GM19240 (cell line): ENCODE measurements around the gene CD58.
A peak's percentile ranks its signal among the peaks of the same experiment; 100 is the strongest.

ENCODE experiments used
- DNase-seq: peaks from one replicate; pipeline ENCODE4 v3.0.0; 2011; ENCODE audit warnings: low spot score; ENCODE audit not compliant: insufficient read length

CD58 gene

DNA sequence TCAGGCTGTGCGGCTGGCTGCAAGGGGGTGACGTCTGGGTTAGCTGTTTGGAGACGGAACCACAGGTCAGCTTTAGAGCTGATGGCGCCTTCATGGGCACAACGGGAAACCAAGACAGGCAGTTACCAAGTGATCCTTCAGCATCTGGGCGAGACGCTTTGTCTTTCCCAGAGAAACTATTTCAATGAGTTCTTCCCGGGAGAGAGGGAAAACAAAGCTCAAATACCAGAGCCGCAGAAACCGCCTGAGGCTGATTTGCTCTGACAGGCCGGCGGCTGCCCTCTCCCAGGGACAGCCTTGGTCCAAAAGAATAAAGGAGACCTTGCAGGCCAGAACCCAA is 76.5 kb downstream of the CD58 start:
- no peak for DNase-seq

GRCh38 chr1:116493484-116494352 is 77.1 kb downstream of the CD58 start:
- no peak for DNase-seq

DNA sequence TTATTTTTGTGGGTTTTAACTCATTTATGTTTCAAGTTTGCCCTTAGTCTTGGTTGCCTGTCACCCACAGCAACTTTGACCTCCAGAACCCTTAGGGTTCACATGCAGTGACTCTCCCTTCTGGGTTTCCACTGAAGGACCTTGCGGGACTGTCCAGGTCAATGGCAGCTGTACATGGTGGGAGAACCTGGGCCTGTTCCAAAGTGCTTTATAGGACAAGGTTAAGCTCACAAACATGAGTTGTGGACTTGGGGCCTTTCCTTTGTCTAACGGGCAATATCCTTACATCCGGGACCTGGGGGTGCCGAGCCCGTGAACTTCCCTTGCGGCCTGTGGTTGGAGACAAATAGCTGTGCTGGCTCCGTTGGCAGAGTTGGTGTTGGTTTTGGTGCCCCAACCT is 77.8 kb downstream of the CD58 start:
- DNase-seq, result no peak

DNA sequence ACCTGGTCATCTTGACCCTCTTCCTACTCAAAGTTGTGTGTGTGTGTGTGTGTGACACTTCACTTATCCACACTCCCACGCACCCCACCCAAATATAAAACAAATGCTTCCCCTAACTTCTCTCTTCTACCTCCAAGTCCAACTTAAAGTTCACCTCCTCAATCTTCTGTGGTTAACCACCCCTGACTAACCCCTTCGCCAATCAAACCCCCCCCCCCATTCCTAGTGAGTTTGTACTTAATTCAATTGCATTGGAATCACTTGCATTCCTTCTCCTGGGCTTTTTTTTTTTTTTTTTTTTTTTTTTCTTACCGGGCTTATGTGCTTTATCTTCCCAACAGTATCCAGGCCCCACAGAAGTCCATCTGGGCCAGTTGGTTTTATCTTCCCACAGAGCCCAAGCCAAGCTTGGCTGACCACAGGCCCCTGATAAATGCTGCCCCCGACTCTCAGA is 78.4 kb downstream of the CD58 start:
- no peak for DNase-seq

- no peak for DNase-seq
Measured at GRCh38 chr1:116491700-116492357, 79.0 kb downstream of the CD58 start.

DNA sequence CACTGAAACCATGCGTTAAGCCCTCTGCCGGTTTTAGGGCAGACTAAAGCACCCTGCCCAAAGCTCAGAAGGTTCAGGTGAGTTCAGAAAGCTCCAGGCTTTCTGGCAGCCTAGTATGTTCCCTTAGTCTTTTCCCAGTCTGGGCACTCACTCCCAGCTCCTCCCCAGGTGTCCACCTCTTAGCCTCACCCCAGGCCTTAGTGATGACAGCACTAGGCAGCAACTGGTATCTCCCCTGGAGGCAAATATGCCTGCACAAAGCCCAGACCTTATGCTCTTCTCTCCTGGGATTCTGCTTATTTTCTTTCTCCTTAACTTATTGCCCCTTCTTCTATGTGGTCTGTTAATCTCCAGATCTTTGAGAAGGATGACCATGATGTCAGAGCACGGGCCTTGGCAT is 80.2 kb downstream of the CD58 start:
- no peak for DNase-seq

DNA sequence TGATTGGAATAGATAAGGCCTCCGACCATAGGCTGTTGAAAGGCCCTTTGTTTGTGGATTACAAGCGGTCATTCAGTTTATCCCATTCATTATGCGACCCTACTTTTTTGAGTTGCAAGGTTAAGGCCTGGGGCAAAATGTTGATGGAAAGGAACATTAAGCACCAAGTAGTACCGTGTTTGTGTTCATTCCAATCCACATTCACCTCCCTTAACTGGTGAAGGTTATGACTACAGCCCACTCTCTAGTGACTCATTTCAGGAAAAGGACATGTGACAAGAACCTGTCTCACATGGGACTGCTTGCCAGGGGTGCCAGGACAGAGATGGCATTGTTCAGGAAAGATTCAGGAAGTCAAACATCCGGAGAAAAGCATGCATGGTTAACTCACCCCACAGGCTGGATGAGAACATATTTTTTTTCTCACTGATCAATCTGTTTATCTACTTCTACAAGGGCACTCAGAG is 81.6 kb downstream of the CD58 start:
- peak; percentile 26 for DNase-seq

DNA sequence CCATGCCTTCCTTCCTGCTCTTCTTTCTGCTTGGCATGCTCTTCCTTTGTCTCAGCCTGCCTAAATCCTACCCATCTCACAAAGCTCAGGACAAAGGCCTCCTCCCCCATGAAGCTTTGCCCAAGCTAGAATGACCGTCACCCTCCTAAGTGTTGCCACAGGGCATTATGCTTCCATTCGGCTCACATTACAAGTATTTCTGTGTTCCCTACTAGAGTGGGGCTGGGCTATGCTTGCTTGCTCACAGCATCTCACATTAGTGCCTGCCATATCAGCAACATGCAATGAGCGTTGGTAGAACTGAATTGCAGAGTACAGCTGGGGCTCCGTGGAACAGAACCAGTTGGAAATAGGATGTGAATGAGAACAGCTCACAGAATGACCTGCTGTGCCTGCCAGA is 82.8 kb downstream of the CD58 start:
- DNase-seq, result no peak

DNA sequence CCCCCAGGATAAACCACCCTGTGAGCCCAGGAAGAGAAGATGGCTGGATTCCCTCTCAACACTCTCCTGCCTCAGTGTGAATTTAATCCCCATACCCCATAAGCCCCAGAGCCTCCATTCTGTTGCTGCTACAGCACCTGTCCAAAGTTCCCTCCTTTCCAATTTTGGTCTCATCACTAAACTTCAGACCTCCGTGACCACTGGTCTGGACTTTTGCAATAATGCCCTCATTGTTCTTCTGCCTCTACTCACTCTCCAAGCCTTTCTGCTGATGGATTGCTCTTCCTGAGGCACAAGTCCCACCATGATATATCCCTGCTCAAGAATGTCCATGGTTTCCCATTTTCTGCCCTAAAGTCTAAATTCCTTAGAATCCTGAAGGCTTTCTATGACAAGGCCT is 83.2 kb downstream of the CD58 start:
- no peak for DNase-seq

DNA sequence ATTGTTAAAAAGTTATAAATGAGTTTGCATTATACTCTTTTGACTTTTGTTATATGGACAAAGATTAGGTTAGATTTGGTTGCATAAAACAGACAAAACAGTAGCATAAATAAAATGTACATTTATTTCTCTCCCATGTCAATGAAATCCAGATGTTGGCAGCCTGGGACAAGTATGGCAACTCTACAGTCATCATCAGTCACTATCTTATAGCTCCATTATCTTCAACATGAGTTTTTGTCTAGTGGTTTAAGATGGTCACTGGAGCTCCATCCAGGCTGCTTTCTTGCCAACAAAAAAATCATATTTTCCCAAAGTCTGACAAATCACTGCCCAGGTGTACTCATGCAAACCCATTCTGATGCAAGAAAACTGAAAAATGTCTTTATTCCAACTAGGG is 83.8 kb downstream of the CD58 start:
- DNase-seq, result no peak

- DNase-seq, result no peak
Measured at GRCh38 chr1:116486424-116486823, 84.4 kb downstream of the CD58 start.

GRCh38 chr1:116485976-116486375 is 84.8 kb downstream of the CD58 start:
- DNase-seq, result no peak

DNA sequence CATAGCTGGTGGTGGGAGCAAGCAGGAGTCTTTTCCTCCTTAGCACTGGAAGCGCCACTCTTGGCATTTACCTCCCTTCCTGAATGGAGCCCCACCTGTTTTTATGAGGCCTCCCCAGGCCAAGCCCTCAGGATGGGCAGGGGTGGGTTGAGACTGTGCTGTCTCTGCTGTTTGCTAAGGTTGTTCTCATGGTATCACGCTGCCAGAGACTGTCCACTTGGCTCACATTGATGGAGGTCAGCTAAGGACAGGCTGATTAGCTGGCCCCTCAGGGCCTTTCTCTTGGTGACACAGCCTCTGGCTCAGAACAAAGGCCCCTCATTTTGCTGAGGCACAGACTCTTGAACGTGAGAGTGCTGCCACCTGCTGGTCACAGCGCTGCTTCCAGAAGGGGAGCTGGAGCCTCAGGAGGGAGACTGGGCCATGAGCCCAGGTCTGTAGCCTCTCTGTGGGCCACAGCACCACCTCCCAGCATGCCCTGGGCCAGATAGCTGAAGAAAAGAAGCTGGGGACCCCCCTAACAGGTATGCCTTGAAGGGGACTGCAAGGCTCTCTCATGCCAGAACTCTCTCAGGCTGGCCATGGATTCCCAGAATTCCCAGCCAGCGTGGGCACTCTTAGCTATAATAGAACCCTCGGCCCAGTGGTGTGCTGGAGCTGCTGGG is 85.6 kb downstream of the CD58 start:
- peak; percentile 91 for DNase-seq

DNA sequence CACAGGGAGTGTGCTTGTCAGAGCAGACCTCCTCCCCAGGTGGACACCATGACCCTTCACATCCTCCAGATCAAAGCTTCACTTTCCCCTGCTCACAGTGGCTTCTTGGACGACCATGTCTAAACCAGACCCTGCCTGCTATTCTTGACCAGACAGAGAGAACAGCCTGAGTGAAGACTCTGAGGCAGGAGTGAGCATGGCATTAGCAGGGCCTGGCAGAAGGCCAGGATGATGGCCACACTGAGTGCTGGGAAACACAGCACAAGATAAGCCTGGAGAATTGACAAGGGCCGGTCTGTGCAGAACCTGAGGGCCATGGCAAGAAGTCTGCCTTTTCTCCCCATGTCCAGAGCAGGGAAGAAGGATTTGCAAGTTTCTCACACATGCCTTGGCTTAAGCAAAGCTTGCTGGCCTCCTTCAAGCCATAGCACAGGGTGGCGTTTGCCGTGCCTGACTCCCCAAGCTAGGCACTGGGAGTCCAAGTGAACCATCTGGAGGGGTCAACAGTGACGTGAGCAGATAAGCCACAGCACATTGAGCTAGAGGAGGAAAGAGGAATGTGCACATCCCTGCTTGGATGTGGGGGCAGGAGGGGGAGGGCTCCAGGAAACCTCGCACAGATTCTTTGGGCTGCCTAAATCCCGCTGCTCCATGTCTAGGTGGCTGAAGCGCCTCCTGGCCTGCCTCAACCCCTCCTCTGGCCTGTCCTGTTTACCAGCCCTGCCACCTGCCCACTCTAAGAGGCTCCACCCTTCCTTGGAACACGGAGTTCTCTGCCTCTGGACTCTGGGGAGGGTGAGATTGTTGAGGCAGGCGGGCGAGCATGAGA is 87.1 kb downstream of the CD58 start:
- DNase-seq, result no peak

DNA sequence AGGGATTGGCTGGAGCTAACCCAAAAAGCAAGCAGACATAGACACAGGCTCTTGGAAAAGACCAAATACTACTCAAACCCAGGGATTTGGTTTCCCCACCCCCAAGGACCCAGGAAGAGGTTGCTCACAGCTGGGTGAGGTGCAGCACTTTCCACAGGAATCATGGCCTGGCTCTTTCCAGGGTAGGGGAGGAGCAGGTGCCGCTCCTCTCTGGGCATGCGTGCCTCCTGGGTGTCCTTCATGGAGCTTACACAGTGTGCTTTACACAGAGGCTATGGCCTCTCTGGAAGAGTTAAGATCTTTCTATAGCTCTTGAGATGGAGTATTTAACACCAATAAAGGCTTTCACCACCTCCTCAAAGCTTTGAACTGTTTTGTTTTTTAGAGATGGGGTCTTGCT is 88.3 kb downstream of the CD58 start:
- DNase-seq, result no peak

GRCh38 chr1:116481934-116482333 is 88.9 kb downstream of the CD58 start:
- no peak for DNase-seq

- DNase-seq, result no peak
Measured at GRCh38 chr1:116478621-116479020, 92.2 kb downstream of the CD58 start.

GRCh38 chr1:116477429-116477828 is 93.4 kb downstream of the CD58 start:
- DNase-seq, result no peak

- no peak for DNase-seq
Measured at GRCh38 chr1:116476321-116476720, 94.5 kb downstream of the CD58 start.

DNA sequence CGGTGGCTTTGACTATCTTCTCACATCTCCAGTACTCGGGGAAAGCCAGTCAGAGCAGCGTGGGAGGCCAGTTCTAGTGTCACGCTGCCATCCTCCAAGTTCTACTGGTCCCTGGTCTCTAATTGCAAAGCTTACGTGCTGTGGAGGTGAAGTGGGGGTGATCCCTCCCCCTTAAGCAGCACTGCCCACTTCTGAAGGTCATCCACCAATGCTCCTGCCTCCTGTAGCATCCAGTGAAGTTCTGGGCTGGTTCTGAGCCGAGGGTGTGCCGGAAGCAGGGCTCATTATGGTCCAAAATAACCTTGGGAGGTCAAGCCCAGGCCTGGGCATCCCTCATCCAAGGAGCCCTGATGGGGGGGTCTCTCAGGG is 95.0 kb downstream of the CD58 start:
- DNase-seq, result no peak
